ENCODE measurements around the gene ZXDA. TPM values are rescaled to one million over a fixed set of nuclear protein-coding genes. Genes with fewer than 3 reads are reported as not detected.

The ZXDA gene
- total and polyA plus RNA-seq, 2 donors (not counting 3 experiments of a cell fraction or from before 2014, with no cell fraction given): 2.4 to 5.4 TPM

- Histone ChIP-seq H3K9me3 (replicated peaks; ENCODE audit: control insufficient read depth, insufficient read depth, low read length) (no peaks in the 10 kb centered on the region), H3K4me3 (replicated peaks in 1 of 3; ENCODE audit: insufficient read depth in 1 of 3, low read depth in 1 of 3, low read length in 3 of 3) (no peak overlapping the region), H3K79me2 (ENCODE audit: control insufficient read depth, insufficient read depth, low read length) (no peaks in the 10 kb centered on the region), H3K36me3 (ENCODE audit: control insufficient read depth in 2 of 2, extremely low read depth in 1 of 2, insufficient read depth in 2 of 2, low read length in 2 of 2) (no peaks in the 10 kb centered on the region), H3K9me1 (replicated peaks; ENCODE audit: control insufficient read depth, extremely low read depth, insufficient read depth, low read length) (no peaks in the 10 kb centered on the region), H4K20me1 (replicated peaks; ENCODE audit: control insufficient read depth, extremely low read depth, insufficient read depth, low read length) (no peaks in the 10 kb centered on the region), H2AFZ (ENCODE audit: low read depth, low read length) (no peak overlapping the region), H3K27ac (ENCODE audit: insufficient read depth, low read depth, low read length) (no peak overlapping the region), H3K4me2 (ENCODE audit: insufficient read depth, low read length) (no peak overlapping the region), H3K4me1 (ENCODE audit: control insufficient read depth, extremely low read depth, insufficient read depth, low read length) (no peaks in the 10 kb centered on the region), H3K9ac (replicated peaks; ENCODE audit: extremely low read depth, insufficient read depth, low read length) (no peak overlapping the region), H3K27me3 (ENCODE audit: control insufficient read depth in 2 of 2, insufficient read depth in 2 of 2, low read length in 2 of 2) (no peaks in the 10 kb centered on the region)
- CTCF ChIA-PET: no interaction called here
- intact Hi-C loops (cut with micrococcal nuclease): no loop called here
- no peak for TF ChIP-seq EZH2 (IDR thresholded peaks at IDR 0.05; ENCODE audit: borderline replicate concordance, low read depth, low read length, severe bottlenecking)
- TF ChIP-seq CTCF (IDR thresholded peaks at IDR 0.05; ENCODE audit: extremely low read depth in 1 of 2, insufficient read depth in 1 of 2, low read depth in 1 of 2, low read length in 2 of 2): no peak
- TF ChIP-seq MYC (IDR thresholded peaks at IDR 0.05; ENCODE audit: low read depth, low read length): no peak
- TF ChIP-seq MAX (IDR thresholded peaks at IDR 0.05; ENCODE audit: insufficient read depth, insufficient read length): no peak
- no peak for TF ChIP-seq POLR2AphosphoS5 (IDR thresholded peaks at IDR 0.05; ENCODE audit: insufficient read depth, low read depth, low read length)
- TF ChIP-seq GATA2 (IDR thresholded peaks at IDR 0.05; ENCODE audit: insufficient read depth, insufficient read length, low read depth, low read length): no peak
- no peak for TF ChIP-seq POLR2A (IDR thresholded peaks at IDR 0.05; ENCODE audit: low read depth, low read length)
- TF ChIP-seq FOS (IDR thresholded peaks at IDR 0.05; ENCODE audit: borderline replicate concordance, insufficient read depth, low read length): no peak
- TF ChIP-seq JUN (IDR thresholded peaks at IDR 0.05; ENCODE audit: borderline replicate concordance, insufficient read depth, insufficient read length, low read depth): no peak
- dilution Hi-C loops (cut with MboI; ENCODE audit: extremely low pct_ligation_motif_present, low sequenced_read_pairs): no loop called here
- DNase-seq (ENCODE audit: low read depth, low spot score) (no peak), FAIRE-seq (no peak)
- BruUV-seq (replicated peaks): no TSS peak
- POLR2A ChIA-PET: no interaction called here
Observed at GRCh38 chrX:57951666-57952319, 41.5 kb upstream of the ZXDA start.

Measured in endothelial cell of umbilical vein (primary cell).